ENCODE measurements around the gene ZNF248.

- TF ChIP-seq EZH2phosphoT487 (IDR thresholded peaks at IDR 0.05; ENCODE audit: insufficient read depth, low read depth), result no peak
- no peak for TF ChIP-seq EZH2 (IDR thresholded peaks at IDR 0.05; ENCODE audit: insufficient read depth, poor library complexity, severe bottlenecking)
Observed at GRCh38 chr10:37856881-37857286, 526 bp downstream of the ZNF248 start.
